Right forelimb (tissue), 1 donor: ENCODE results near the gene ZGLP1.

ENCODE experiments used
- DNase-seq: peaks from one replicate; pipeline ENCODE4 v3.0.0-alpha.2; 2018

Gene ZGLP1

DNA sequence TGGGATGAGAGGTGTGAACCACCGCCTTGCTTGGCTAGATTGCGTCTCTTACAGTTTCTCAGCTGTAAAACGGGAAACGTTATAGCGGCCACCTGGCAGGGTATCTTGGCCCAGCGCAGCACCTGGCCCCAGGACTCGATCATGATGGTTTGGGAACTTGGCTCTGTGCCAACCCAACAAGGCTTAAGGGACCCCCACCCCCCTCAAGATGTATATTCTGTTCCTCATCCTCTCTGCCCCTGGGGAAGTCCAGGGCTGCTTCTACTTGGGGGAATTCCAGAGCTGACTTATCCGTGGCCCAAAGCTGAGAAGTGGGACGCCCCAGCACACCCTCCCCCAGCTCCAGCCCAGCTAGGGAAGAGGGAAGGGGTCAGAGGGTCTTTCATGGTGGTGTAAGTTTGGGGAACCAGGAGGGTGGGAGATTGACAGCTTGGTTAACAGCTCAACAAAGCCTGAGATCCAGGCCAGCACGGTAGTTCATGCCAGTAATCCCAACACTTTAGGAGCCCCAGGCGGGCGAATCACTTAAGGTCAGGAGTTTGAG lies 38.0 kb downstream of the ZGLP1 start:
- no peak for DNase-seq

DNA sequence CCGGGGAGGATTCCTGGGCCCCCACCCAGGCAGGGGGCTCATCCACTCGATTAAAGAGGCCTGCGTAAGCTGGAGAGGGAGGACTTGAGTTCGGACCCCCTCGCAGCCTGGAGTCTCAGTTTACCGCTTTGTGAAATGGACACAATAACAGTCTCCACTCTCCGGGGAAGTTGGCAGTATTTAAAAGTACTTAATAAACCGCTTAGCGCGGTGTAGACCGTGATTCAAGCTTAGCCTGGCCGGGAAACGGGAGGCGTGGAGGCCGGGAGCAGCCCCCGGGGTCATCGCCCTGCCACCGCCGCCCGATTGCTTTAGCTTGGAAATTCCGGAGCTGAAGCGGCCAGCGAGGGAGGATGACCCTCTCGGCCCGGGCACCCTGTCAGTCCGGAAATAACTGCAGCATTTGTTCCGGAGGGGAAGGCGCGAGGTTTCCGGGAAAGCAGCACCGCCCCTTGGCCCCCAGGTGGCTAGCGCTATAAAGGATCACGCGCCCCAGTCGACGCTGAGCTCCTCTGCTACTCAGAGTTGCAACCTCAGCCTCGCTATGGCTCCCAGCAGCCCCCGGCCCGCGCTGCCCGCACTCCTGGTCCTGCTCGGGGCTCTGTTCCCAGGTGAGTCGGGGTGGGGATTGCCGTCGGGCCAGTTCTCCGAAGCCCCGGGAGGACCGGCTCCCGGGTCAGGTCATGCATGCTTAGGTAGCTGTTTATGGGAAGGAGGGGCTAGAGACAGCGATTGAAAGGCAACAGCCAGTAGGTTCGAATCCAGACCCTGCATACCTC lies 38.8 kb downstream of the ZGLP1 start, which contains the start of gene ICAM1:
TSS of gene ICAM1 (plus strand) at position 505 of the 779 bp plus-strand sequence. CDS start at position 545, 40 bp downstream.
- peak; percentile 78 for DNase-seq

DNA sequence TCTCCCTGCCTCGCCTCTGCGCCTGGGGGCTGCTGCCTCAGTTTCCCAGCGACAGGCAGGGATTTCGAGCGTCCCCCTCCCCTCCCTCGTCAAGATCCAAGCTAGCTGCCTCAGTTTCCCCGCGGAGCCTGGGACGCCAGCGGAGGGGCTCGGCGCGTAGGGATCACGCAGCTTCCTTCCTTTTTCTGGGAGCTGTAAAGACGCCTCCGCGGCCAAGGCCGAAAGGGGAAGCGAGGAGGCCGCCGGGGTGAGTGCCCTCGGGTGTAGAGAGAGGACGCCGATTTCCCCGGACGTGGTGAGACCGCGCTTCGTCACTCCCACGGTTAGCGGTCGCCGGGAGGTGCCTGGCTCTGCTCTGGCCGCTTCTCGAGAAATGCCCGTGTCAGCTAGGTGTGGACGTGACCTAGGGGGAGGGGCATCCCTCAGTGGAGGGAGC lies 39.4 kb downstream of the ZGLP1 start:
- no peak for DNase-seq

DNA sequence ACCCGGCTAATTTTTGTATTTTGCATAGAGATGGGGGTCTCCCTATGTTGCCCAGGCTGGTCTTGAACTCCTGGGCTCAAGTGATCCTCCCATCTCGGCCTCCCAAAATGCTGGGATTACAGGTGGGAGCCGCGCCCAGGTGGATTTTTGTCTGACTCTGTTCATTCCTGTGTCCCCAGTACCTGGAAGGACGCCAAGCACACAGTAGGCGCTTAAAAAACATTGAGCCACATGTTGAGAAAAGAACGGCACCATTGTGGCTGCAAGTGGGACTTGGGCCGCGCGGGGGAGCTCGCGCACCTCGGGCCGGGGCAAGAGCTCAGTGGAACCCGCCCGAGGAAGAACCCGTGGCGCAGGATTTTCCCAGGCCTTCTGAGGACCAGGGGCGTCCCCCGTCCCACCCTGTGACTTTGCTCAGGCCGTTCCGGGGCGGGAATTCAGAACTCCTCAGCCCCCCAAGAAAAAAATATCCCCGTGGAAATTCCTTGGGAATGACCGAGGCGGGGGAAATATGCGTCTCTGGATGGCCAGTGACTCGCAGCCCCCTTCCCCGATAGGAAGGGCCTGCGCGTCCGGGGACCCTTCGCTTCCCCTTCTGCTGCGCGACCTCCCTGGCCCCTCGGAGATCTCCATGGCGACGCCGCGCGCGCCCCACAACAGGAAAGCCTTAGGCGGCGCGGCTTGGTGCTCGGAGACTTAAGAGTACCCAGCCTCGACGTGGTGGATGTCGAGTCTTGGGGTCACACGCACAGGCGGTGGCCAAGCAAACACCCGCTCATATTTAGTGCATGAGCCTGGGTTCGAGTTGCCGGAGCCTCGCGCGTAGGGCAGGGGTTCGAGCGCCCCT lies 40.1 kb downstream of the ZGLP1 start:
- peak; percentile 92 for DNase-seq

DNA sequence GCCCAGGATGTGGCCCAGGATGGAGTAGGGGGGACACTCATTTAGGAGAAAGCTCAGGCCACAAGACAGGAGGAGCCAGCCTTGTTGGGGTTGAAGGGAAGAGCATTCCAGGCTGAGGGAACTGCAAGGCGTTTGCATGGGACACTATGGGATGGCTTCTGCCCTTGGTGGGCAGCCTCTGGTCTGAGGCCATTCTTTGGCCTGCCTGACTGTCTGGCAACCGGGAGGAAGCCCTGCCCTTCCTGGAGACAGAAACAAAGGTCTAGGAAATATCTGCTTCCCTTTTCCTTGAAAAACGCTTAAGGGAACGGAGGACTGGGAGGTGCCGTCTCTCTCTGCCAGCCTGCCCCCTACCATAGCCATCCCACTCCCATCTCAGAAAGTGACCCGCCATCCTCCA lies 41.5 kb downstream of the ZGLP1 start:
- no peak for DNase-seq

DNA sequence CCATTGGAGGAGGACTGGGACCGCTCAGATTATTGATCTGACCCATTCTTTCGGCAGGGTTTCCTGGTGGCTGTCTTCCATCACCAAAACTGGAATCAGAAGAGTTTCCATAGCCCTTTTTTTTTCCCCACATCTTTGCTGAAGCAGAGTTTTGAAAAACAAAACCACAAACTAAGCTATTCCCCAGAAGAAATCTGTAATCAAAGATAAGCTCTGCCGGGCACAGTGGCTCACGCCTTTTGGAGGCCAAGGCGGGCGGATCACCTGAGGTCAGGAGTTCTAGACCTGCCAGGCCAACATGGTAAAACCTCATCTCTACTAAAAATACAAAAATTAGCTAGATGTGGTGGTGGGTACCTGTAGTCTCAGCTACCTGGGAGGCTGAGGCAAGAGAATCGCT lies 42.9 kb downstream of the ZGLP1 start:
- no peak for DNase-seq

DNA sequence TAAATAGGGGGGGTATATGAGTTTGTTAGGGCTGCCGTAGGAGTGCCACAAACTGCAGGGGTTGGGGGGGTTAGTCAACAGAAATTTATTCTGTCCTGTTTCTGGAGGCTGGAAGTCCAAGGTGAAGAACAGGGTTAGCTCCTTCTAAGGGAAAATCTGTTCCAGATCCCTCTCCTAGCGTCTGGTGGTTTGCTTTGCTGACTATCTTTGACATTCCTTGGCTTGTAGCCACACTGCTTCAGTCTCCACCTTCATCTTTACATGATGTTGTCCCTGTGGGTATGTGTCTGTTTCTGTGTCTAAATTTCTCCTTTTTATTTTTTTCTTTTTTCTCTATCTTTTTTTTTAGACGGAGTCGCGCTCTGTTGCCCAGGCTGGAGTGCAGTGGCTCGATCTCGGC lies 46.8 kb downstream of the ZGLP1 start:
- DNase-seq, result no peak

DNA sequence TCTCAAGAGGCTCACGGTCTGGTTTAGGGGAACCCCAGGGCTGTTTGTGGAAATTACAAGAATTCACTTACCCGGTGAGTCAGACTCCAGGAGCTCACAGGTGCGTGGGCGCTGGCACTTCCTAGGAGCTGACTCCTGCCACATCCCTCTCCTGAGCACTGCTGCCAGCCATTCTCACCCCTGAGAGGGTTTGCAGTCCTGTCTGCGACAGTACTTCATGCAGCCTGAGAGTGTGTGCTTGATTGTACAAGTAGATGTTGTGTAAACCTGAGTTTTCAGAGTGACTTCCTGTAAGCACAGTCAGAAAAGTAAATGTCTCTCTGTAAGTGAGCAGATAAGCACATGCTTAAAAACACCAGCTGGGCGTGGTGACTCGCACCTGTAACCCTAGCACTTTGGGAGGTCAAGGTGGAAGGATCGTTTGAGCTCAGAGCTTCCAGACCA lies 49.5 kb downstream of the ZGLP1 start:
- DNase-seq, result no peak

DNA sequence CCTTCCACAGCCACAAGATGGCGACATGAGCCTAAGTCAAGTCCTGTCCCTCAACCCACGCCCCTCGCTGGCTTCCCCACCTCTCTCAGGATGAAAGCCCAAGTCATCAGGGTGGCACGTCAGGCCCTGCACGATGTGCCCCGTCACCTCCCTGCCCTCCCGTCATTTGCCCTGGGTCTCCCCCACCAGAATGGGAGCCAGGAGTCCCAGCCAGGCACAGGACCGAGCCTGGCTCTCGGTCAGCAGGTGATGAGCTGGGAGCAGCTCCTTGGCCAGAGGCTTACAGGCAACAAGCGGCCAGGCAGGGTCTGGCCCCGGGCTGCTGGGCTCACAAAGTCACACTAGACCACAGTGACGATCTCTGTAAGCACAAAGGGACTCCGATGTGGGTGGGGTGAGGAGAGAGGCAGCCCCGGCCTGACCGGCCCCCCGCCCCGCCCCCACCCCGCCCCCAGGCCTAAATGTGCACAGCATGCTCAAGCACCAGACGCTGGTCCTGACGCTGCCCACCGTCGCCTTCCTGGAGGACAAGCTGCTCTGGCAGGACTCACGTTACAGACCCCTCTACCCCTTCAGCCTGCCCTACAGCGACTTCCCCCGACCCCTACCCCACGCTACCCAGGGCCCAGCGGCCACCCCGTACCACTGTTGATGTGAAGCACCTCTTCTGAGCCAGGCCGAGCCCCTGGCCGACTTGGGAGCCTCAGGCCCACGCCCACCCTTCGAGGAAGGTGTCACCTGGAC lies 50.3 kb downstream of the ZGLP1 start:
- DNase-seq, result peak; percentile 83

DNA sequence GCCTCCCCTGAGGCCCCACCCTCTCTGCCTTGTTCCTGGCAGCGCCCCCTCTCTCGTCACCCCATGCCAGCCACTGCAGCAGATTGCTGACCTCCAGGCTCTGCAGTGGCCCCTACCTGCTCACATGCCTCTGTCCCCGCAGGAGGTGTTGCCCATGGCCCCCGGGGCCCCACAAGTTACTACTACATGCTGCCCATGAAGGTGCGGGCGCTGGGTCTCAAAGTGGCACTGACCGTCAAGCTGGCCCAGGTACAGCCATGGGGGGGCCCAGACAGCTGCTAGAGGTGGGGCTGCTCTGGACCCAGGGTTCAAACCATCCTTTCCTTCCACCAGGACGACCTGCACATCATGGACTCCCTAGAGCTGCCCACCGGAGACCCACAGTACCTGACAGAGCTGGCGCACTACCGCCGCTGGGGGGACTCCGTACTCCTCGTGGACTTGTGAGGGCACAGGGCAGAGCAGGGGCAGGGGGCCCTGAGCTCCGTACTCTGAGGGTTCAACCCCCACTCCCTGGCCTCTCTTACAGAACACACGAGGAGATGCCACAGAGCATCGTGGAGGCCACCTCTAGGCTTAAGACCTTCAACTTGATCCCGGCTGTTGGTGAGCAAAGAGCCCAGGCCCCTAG lies 51.4 kb downstream of the ZGLP1 start:
- DNase-seq, result no peak

DNA sequence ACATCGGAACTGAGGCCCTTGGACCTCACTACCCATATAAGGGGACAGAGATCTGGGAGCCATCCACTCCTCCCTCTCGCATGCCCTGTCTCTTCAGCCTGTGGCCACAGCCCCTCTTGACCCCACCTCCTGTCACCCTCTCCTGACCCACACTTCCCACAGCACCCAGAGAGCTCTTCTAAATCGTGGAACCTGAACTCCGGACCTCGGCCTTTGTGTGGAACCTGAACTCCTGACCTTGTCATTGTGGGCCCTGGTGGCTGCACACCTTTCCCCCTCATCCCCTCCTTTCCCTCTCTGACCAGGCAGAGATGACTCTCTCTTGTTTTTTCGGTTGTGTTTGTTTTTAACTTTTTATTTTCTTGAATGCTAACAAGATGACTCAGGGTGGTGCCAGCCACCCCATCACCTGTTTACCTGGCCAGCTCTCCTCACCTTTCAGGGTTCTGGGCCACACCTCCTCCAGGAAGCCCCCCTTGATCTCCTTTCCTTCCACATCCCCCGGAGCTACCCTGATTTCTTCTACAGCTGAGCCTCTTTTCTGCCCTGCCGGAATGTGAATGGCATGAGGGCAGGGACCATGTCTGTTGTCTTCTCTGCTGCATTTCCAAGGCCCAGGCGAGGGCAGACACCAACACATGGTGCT lies 52.5 kb downstream of the ZGLP1 start:
- no peak for DNase-seq

DNA sequence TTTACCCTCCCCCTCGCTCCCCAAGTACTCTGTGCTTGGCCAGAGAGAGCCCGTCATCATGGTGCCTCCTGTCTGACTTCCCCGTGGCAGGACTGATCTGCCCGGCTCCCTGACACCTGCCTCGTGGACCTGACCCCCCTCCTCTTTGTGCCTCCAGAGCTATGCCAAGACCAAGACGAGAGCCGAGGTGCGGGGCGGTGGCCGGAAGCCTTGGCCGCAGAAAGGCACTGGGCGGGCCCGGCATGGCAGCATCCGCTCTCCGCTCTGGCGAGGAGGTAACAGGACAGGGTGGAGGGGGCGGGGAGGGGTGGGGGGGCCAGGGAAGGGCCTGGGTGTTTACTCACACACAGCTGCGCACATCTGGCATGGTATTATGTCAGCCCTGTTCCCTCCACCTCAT lies 53.1 kb downstream of the ZGLP1 start:
- DNase-seq, result no peak

DNA sequence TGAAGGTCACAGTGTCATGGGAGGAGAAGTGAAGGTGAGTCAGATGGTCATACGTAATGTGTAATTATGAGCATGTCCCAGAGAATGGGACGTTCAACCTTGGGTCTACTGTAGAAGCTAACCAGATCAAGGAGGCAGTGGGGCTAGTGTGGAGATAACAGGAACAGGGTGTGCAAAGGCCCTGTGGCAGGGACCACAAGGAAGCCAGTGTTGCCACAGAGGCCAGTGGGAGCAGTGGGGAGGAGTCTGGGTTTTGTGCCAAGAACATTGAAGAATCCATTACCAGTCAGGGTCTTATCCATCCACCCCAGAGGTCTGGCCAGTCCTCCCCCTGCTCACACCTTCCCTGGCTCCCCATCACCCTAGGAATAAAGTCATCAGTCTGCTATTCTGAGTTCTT lies 54.3 kb downstream of the ZGLP1 start:
- no peak for DNase-seq
